ENCODE measurements around the gene ADAMTS3.
"Not testable (repeated sequence)": the region's sequence is repeated elsewhere in the genome, so short reads cannot be mapped to it uniquely, and the experiment has no call there.

The ADAMTS3 gene

DNA sequence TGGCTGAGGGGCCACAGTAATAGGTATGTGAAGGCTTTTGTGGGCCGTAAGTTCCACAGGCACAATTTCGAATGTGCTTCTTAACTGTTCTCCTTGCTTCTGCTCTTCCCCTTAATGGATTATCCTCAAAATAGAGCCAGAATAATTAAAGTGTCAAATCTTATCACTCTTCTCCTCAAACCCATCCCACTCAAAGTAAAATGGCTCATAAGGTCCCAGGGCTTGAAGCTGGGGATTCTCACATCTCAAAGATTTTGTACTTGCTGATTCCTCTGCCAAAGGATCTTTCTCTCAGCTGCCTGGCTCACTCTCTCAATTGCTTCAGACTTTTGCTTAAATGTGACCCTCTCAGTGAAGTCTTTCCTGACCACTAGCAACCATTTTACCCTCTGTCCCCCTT is 16.6 kb downstream of the ADAMTS3 start:
- no peak for DNase-seq (ENCODE audit: low read depth)

GRCh38 chr4:72546456-72546855 is 22.6 kb downstream of the ADAMTS3 start:
- DNase-seq (ENCODE audit: low read depth) = no peak

GRCh38 chr4:72540694-72541093 is 28.3 kb downstream of the ADAMTS3 start:
- not testable (repeated sequence) for DNase-seq (ENCODE audit: low read depth)

GRCh38 chr4:72538006-72538405 is 31.0 kb downstream of the ADAMTS3 start:
- DNase-seq (ENCODE audit: low read depth) = no peak

- no peak for DNase-seq (ENCODE audit: low read depth)
Measured at GRCh38 chr4:72536443-72536842, 32.6 kb downstream of the ADAMTS3 start.

DNA sequence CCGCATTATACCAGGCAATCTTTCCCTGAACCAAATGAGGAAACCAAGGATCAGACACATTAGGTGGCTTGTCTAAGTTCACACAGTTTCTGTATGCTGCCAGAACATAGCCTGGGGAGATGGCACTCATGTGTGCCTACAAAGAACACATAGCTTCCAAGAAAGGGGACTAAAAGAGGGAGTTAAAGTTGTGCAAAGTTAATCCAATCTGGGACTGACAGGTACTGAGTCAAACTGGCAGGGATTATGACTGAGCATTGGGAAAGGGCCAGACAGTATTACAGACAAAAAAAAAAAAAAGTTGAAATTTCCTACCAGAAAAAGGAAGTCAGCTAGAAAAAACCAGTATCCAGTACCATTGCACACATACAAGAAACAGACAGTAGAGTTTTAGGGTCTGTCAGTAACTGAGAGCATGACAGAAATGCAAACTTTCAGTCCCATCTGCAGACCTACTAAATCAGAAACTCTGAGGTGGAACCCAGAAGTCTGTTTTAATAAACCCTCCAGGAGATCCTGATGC is 37.2 kb downstream of the ADAMTS3 start:
- no peak for DNase-seq (ENCODE audit: low read depth)

GRCh38 chr4:72531322-72531721 is 37.7 kb downstream of the ADAMTS3 start:
- no peak for DNase-seq (ENCODE audit: low read depth)

DNA sequence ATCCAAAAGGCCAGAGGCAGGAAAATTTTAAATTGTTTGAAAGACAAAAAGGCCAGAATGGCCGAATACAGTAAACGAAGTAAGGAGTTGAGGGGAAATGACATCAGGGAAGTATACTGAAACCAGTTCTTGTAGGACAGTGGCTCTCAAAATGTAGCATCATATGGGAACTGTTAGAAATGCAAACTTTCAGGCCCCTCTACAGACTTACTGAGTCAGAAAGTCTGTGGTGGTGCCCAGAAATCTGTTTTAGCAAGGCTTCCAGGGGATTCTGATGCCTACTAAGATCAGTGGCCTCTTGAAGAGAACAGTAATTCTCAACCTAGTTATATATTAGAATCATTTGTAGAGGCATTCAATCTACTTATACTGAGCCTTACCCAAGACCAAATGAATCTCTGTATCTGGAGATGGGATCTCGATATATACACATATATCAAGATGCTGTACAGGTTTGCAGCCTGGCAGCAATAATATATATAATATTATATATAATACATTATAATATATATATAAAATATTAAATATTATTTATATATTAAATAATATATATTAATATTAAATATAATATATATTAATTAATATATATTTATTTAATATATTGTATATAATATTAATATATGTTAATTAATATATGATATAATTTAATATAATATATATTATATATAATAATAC is 39.7 kb downstream of the ADAMTS3 start:
- DNase-seq (ENCODE audit: low read depth) = no peak

DNA sequence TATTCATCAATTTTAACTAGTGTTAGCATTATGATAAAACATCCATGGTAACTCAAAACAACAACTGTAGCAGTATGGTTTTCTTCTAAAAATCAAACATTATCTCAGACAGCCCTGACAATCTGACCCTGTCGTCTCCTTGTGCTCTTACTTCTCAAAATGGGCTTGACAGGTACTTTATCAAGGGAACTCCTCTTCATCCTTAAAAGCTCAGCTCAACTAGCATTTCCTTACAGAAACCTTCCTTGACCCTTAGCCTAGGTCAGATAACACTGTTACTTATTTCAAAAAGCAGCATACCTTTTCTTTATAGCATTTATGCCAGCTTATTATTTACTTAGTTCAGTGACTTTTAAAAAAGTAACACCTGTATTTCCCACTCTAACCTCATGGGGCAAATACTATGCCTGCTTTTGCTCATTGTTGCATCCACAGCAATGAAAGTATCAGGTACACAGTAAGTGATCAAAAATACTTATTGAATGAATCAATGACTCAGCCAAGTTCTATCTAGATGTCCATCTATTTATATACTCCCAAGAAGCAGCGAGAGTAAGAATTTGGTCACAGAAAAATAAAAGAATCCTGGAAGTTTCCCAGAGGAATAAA is 41.9 kb downstream of the ADAMTS3 start:
- no peak for DNase-seq (ENCODE audit: low read depth)

GRCh38 chr4:72525938-72526337 is 43.1 kb downstream of the ADAMTS3 start:
- DNase-seq (ENCODE audit: low read depth) = peak; percentile 34

DNA sequence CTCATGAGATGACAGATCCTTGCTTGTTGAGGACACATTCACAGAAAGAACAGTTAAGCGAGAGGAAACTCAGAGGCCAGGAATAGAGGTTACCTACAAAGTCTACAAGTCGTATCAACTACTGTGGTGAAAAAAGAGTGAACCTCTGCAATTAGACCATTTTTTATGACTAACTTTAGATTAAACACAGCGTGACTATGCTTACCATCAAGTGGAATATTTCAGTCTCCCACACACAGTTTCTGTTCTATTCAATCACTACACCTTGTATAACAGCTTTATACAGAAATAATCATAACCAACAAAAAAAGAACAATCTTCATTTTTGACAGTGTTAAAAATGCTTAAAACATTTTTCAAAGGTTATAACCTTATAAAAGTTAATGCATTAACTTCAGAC is 46.6 kb downstream of the ADAMTS3 start:
- no peak for DNase-seq (ENCODE audit: low read depth)

DNA sequence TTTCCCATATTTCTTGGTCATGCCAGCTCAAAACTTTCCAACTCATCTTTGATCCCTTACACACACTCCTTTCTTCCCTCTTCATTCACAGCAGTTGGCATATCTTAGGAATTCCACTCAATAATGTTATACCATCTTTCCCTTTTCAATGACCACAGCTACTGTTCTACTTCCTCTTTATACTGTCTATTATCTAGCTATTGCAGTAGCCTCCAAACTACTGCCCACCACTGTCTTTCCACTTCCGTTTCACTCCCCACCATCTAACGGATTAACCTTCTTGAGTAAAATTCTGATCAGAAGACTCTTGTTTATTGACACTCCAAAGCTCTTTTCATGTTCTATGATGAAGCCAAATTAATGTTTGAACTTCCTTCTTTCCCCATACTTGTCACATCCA is 55.8 kb downstream of the ADAMTS3 start:
- no peak for DNase-seq (ENCODE audit: low read depth)

DNA sequence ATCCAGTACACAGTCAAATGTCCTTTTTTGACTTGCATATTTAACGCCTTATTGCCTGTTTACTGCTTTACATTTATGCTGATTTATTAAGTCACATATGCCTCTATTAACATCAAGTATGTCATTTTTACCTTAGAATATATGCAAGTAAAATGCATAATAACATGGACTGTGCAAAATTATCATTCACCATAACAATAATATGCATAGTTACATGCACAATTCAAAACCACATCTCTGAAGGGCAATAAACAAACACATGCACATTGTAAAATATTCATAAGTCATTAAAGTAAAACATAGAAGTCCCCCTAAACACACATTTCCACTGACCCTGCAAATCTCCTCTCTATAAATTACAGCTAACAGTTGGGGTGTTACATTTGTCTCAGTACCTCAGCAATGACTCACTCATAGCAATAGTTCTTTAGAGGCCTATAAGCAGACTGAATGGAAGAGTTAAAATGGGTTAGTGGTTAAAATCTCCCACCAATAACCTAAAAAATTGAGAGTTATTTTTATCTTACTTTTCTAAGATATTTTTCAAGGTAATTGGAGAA is 61.1 kb downstream of the ADAMTS3 start:
- DNase-seq (ENCODE audit: low read depth) = no peak

GRCh38 chr4:72507167-72507566 is 61.9 kb downstream of the ADAMTS3 start:
- DNase-seq (ENCODE audit: low read depth) = no peak

DNA sequence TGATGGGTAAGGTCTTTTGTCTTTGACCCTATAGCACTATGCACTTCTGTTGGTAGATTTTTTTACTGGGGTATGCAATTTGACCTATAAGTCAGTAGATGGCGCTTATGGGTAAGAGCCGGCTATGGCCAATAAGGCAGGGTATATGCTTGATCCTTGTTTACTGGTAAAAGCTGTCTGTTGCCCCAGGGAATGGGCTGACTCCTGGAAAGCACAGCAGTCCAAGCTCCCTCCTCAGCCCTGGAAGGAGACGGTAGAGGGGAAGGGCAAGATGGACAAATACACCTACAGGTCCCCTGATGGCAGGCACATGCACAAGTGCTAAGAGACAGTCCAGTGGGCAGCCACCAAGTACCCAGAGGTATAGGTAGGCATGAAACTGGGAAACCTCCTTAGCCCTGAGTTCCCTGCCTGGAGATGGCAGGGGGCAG is 63.7 kb downstream of the ADAMTS3 start:
- DNase-seq (ENCODE audit: low read depth) = no peak

GRCh38 chr4:72500214-72500613 is 68.8 kb downstream of the ADAMTS3 start:
- DNase-seq (ENCODE audit: low read depth) = no peak

DNA sequence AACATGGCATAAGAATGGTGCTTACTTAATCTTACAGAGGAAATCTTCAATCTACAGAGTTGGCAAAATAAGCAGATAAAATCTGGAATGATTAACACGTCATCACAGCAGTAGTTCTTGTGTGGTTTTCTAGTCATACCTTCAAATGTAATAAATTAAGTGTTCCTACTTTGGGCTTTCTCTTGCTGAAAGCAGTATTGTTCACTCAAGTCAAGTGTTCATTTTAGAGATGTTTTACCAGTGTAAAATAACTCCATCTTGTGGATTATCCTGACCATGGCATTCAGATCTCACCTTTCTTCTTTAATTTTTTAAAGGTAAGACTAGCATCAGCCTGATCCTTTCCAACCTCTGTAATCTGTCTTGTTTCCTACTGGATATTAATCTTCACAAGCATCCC is 72.9 kb downstream of the ADAMTS3 start:
- DNase-seq (ENCODE audit: low read depth) = no peak

- DNase-seq (ENCODE audit: low read depth) = no peak
Measured at GRCh38 chr4:72494156-72494555, 74.9 kb downstream of the ADAMTS3 start.

GRCh38 chr4:72489267-72489666 is 79.8 kb downstream of the ADAMTS3 start:
- no peak for DNase-seq (ENCODE audit: low read depth)

- no peak for DNase-seq (ENCODE audit: low read depth)
Measured at GRCh38 chr4:72486991-72487390, 82.0 kb downstream of the ADAMTS3 start.

GRCh38 chr4:72484981-72485380 is 84.0 kb downstream of the ADAMTS3 start:
- DNase-seq (ENCODE audit: low read depth) = no peak

DNA sequence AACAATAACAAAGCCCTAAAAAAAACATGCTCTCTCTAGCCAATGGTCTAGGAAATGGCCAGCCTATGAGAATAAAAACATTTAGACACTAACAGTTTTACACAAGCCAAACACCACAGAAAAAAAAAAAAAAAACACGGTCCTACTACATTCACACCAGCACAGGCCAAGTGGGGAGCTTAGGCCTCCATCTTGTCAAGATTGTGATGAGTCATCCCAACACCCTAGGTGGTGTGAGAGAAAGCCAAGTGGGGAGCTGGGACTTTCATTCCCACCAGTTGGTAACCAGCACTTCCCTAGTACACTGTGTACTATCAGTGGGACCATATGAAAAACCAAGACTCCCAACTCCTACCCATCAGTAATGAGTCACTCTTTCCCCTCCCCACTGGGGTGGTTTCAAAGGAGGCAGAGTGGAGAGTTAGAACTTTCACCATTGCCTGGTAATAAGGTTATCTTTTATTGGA is 95.6 kb downstream of the ADAMTS3 start:
- no peak for DNase-seq (ENCODE audit: low read depth)

GRCh38 chr4:72471816-72472215 is 97.2 kb downstream of the ADAMTS3 start:
- no peak for DNase-seq (ENCODE audit: low read depth)

Measured in HS-27A (cell line).